K562 (cell line): ENCODE results near the gene APOM. TPM values are rescaled to one million over a fixed set of nuclear protein-coding genes. Genes with fewer than 3 reads are reported as not detected.

Experiments used
- CBX1 ChIP-seq: sonication (generic); IDR thresholded peaks from 2 replicates; pipeline ENCODE4 v1.6.1; 2016; ENCODE audit warnings: antibody characterized with exemption, low read depth, mild to moderate bottlenecking
- ETV6 ChIP-seq, 3 experiments: fragments of 150-350 bp in 1 of 3; sonication (generic) in 1 of 3; formaldehyde crosslinking in 1 of 3; IDR thresholded peaks; 2 replicates each; pipeline versions ENCODE4 v1.6.1 to v1.8.0; 2014 to 2022; ENCODE audit warnings: borderline replicate concordance in 2 of 3, low read depth in 2 of 3, antibody characterized with exemption in 1 of 3, low read length in 1 of 3, mild to moderate bottlenecking in 1 of 3, missing genetic modification reagents in 1 of 3
- KLF16 ChIP-seq: IDR thresholded peaks from 2 replicates; pipeline ENCODE4 v1.6.1; 2016; ENCODE audit warnings: antibody characterized with exemption
- NCOA6 ChIP-seq: fragments of 450-650 bp; IDR thresholded peaks from 2 replicates; pipeline ENCODE4 v1.6.1; 2017; ENCODE audit warnings: mild to moderate bottlenecking
- SMARCA5 ChIP-seq: fragments of 450-650 bp; IDR thresholded peaks from 2 replicates; pipeline ENCODE4 v1.6.1; 2016
- SOX6 ChIP-seq: fragments of 450-650 bp; IDR thresholded peaks from 2 replicates; pipeline ENCODE4 v1.6.1; 2014; ENCODE audit warnings: mild to moderate bottlenecking
- STAG1 ChIP-seq: sonication (generic); formaldehyde crosslinking; IDR thresholded peaks from 2 replicates; pipeline ENCODE4 v1.5.0; 2020; ENCODE audit warnings: missing genetic modification reagents, borderline replicate concordance
- TBL1XR1 ChIP-seq, 2 experiments: IDR thresholded peaks; 2 replicates each; pipeline ENCODE4 v1.6.1; 2012; ENCODE audit warnings: improper control_type of control experiment in 2 of 2, low read length in 2 of 2, mild to moderate bottlenecking in 1 of 2
- ZNF583 ChIP-seq: fragments of 250-450 bp; sonication (Bioruptor Pico); IDR thresholded peaks from 2 replicates; pipeline ENCODE4 v1.4.0; 2020
- ZNF695 ChIP-seq: fragments of 450-650 bp; formaldehyde crosslinking; IDR thresholded peaks from 2 replicates; pipeline ENCODE4 v1.4.0; 2020; ENCODE audit warnings: mild to moderate bottlenecking, moderate library complexity
- ZNF77 ChIP-seq: fragments of 250-450 bp; sonication (Bioruptor Pico); IDR thresholded peaks from 2 replicates; pipeline ENCODE4 v1.5.0; 2020
- polyA plus RNA-seq, 8 experiments: library from polyadenylated mRNA; depleted of rRNA in 4 of 8; stranded (reverse) in 5 of 8; unstranded in 3 of 8; fragments of >200 nt; fragmentation: Nextera tagmentation in 2 of 8; fragmentation: Illumina TruSeq in 1 of 8; extraction: Ambion mirVana in 2 of 8; extraction: Trizol in 1 of 8; gene quantifications; 2 replicates each; pipeline versions ENCODE4 v1.2.1 to v1.2.3, GENCODE V29; 2011 to 2014; ENCODE audit warnings: inconsistent platforms in 1 of 8, missing spikeins in 1 of 8
- total RNA-seq, 7 experiments: library from RNA; depleted of rRNA in 6 of 7; stranded (reverse); fragments of >200 nt in 6 of 7; fragmentation: Illumina TruSeq in 2 of 7; extraction: Trizol in 2 of 7; gene quantifications; 2 replicates each; pipeline versions ENCODE4 v1.2.1 to v1.2.3, GENCODE V29; 2011 to 2021; ENCODE audit warnings: low replicate concordance in 1 of 7
- TF ChIP-seq, protein P1 (sequence below), 2 experiments: fragments of 450-650 bp in 1 of 2; sonication (generic) in 1 of 2; formaldehyde crosslinking; conservative IDR thresholded peaks; 2 replicates each; pipeline versions ENCODE4 v1.4.0 to v1.8.1; 2020 to 2022; ENCODE audit warnings: mild to moderate bottlenecking in 1 of 2, missing genetic modification reagents in 1 of 2
- TF ChIP-seq, protein P2 (sequence below): fragments of 250-450 bp; sonication (Bioruptor Pico); IDR thresholded peaks from 2 replicates; pipeline ENCODE4 v1.9.0; 2021; ENCODE audit warnings: mild to moderate bottlenecking, inconsistent platforms
- TF ChIP-seq, protein P3 (sequence below): fragments of 250-450 bp; sonication (Bioruptor Pico); IDR thresholded peaks from 2 replicates; pipeline ENCODE4 v1.5.1; 2021; ENCODE audit warnings: mild to moderate bottlenecking
- TF ChIP-seq, protein P4 (sequence below): fragments of 250-450 bp; sonication (Bioruptor Pico); IDR thresholded peaks from 2 replicates; pipeline ENCODE4 v1.4.0; 2020
- TF ChIP-seq, protein P5 (sequence below): fragments of 450-650 bp; formaldehyde crosslinking; IDR thresholded peaks from 2 replicates; pipeline ENCODE4 v1.4.0; 2020; ENCODE audit warnings: mild to moderate bottlenecking, moderate library complexity
- TF ChIP-seq, protein P6 (sequence below): sonication (generic); formaldehyde crosslinking; IDR thresholded peaks from 2 replicates; pipeline ENCODE4 v1.8.0; 2022; ENCODE audit warnings: mild to moderate bottlenecking, missing genetic modification reagents
- TF ChIP-seq, protein P7 (sequence below): sonication (generic); formaldehyde crosslinking; IDR thresholded peaks from 2 replicates; pipeline ENCODE4 v1.8.1; 2023; ENCODE audit warnings: mild to moderate bottlenecking, missing genetic modification reagents, moderate library complexity

The APOM gene
- total and polyA plus RNA-seq, 9 of the 15 experiments (the other 6 are each of a cell fraction or from before 2014, with no cell fraction given): 5.7 to 24.3 (median 10.4) TPM

DNA sequence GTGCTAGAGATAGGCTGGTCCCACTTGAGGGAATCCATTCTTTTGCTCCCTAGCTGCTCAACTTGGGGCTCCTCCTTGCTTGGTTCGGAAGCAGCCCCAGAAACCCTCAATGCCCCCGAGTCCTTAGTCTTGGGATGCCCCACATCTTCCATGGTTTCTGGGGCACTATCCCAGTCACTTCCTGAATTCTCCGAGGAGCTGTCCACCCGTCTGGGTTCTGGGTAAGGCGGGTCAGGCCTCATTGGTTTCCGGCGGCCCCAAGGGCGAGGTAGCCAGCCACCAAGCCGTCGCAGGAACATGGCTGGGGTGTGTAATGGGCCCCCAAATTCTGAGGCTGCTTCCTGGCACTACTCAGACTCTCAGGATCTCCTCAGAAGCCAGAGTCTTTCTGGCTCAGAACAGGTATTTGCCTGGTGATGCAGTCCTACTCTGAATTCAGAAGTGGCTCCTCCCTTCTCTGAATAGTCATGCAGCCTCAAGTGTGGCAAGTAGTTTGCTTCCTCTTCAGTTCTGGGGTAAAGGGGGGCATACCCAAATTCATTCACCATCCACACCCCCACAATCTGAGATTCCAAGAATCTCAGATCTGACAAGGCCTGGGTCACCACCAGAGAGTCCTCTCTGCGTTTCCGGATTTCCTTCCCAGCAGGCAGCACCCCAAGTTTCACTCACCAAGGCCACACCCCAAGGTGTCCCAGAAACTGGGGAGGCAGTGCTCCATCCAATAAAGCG, 4.1 kb downstream of the APOM start (continued):
- no peak for TF ChIP-seq KLF16
- TF ChIP-seq, protein P1, sequence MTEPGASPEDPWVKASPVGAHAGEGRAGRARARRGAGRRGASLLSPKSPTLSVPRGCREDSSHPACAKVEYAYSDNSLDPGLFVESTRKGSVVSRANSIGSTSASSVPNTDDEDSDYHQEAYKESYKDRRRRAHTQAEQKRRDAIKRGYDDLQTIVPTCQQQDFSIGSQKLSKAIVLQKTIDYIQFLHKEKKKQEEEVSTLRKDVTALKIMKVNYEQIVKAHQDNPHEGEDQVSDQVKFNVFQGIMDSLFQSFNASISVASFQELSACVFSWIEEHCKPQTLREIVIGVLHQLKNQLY (CRISPR knock-in tag; conservative IDR thresholded peaks at IDR 0.05): 0 out of 4 replicates have a peak, but pooled peaks of 1 of the 2 experiments have one; percentile 34
- TF ChIP-seq, protein P2, sequence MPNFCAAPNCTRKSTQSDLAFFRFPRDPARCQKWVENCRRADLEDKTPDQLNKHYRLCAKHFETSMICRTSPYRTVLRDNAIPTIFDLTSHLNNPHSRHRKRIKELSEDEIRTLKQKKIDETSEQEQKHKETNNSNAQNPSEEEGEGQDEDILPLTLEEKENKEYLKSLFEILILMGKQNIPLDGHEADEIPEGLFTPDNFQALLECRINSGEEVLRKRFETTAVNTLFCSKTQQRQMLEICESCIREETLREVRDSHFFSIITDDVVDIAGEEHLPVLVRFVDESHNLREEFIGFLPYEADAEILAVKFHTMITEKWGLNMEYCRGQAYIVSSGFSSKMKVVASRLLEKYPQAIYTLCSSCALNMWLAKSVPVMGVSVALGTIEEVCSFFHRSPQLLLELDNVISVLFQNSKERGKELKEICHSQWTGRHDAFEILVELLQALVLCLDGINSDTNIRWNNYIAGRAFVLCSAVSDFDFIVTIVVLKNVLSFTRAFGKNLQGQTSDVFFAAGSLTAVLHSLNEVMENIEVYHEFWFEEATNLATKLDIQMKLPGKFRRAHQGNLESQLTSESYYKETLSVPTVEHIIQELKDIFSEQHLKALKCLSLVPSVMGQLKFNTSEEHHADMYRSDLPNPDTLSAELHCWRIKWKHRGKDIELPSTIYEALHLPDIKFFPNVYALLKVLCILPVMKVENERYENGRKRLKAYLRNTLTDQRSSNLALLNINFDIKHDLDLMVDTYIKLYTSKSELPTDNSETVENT (CRISPR knock-in tag): peak; percentile 16; the same call in 1 of the 2 replicates
- TF ChIP-seq CBX1: no peak
- TF ChIP-seq, protein P3, sequence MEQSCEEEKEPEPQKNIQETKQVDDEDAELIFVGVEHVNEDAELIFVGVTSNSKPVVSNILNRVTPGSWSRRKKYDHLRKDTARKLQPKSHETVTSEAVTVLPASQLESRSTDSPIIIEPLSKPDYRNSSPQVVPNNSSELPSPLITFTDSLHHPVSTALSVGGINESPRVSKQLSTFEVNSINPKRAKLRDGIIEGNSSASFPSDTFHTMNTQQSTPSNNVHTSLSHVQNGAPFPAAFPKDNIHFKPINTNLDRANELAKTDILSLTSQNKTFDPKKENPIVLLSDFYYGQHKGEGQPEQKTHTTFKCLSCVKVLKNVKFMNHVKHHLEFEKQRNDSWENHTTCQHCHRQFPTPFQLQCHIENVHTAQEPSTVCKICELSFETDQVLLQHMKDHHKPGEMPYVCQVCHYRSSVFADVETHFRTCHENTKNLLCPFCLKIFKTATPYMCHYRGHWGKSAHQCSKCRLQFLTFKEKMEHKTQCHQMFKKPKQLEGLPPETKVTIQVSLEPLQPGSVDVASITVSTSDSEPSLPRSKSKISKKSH (CRISPR knock-in tag): no peak
- TF ChIP-seq ZNF583 (CRISPR knock-in tag): no peak; the same call in 1 of the 2 replicates
- TF ChIP-seq, protein P4, sequence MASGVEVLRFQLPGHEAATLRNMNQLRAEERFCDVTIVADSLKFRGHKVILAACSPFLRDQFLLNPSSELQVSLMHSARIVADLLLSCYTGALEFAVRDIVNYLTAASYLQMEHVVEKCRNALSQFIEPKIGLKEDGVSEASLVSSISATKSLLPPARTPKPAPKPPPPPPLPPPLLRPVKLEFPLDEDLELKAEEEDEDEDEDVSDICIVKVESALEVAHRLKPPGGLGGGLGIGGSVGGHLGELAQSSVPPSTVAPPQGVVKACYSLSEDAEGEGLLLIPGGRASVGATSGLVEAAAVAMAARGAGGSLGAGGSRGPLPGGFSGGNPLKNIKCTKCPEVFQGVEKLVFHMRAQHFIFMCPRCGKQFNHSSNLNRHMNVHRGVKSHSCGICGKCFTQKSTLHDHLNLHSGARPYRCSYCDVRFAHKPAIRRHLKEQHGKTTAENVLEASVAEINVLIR: no peak; the same call in 1 of the 2 replicates
- no peak for TF ChIP-seq SMARCA5
- no peak for TF ChIP-seq NCOA6
- TF ChIP-seq SOX6: no peak
- TF ChIP-seq, protein P5, sequence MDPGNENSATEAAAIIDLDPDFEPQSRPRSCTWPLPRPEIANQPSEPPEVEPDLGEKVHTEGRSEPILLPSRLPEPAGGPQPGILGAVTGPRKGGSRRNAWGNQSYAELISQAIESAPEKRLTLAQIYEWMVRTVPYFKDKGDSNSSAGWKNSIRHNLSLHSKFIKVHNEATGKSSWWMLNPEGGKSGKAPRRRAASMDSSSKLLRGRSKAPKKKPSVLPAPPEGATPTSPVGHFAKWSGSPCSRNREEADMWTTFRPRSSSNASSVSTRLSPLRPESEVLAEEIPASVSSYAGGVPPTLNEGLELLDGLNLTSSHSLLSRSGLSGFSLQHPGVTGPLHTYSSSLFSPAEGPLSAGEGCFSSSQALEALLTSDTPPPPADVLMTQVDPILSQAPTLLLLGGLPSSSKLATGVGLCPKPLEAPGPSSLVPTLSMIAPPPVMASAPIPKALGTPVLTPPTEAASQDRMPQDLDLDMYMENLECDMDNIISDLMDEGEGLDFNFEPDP (CRISPR knock-in tag): 0 out of 2 replicates have a peak, but pooled peaks have one; percentile 7
- TF ChIP-seq STAG1 (CRISPR knock-in tag): no peak
- TF ChIP-seq, protein P6, sequence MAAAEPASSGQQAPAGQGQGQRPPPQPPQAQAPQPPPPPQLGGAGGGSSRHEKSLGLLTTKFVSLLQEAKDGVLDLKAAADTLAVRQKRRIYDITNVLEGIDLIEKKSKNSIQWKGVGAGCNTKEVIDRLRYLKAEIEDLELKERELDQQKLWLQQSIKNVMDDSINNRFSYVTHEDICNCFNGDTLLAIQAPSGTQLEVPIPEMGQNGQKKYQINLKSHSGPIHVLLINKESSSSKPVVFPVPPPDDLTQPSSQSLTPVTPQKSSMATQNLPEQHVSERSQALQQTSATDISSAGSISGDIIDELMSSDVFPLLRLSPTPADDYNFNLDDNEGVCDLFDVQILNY: no peak
- TF ChIP-seq ZNF77 (CRISPR knock-in tag): no peak
- no peak for TF ChIP-seq ZNF695 (CRISPR knock-in tag)
- no peak for TF ChIP-seq ETV6 (IDR thresholded peaks at IDR 0.05; ENCODE audit: borderline replicate concordance in 1 of 2, low read depth in 2 of 2, low read length in 1 of 2)
- peak; percentile 6; the same call in 1 of the 2 replicates for TF ChIP-seq ETV6 (CRISPR knock-in tag; IDR thresholded peaks at IDR 0.05; ENCODE audit: borderline replicate concordance)
- TF ChIP-seq TBL1XR1 (IDR thresholded peaks at IDR 0.05; ENCODE audit: low read length in 2 of 2): no peak
- TF ChIP-seq, protein P7, sequence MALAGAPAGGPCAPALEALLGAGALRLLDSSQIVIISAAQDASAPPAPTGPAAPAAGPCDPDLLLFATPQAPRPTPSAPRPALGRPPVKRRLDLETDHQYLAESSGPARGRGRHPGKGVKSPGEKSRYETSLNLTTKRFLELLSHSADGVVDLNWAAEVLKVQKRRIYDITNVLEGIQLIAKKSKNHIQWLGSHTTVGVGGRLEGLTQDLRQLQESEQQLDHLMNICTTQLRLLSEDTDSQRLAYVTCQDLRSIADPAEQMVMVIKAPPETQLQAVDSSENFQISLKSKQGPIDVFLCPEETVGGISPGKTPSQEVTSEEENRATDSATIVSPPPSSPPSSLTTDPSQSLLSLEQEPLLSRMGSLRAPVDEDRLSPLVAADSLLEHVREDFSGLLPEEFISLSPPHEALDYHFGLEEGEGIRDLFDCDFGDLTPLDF (CRISPR knock-in tag): peak; percentile 53; the same call in 1 of the 2 replicates
